Placental epithelial cell (primary cell): ENCODE measurements around the gene NAGPA. TPM values are rescaled to one million over a fixed set of nuclear protein-coding genes. Genes with fewer than 3 reads are reported as not detected.

ENCODE experiments used
- total RNA-seq: library from RNA; depleted of rRNA; stranded (reverse); fragments of >200 nt; gene quantifications from 2 replicates; pipeline ENCODE4 v1.2.3, GENCODE V29; 2012

The NAGPA gene
- total RNA-seq = 13.7 and 19.5 TPM in 2 replicates

GRCh38 chr16:5033256-5034166 is at the start of gene NAGPA:
Gene NAGPA (minus strand): TSS chr16:5033935. CDS start chr16:5033914, 21 bp downstream.

GRCh38 chr16:5071681-5072333 is 38.1 kb upstream of the NAGPA start, which contains the start of gene ALG1:
Gene ALG1 (plus strand): TSS chr16:5071843. CDS start chr16:5071850, 7 bp downstream.

GRCh38 chr16:5065813-5066212 is 32.1 kb upstream of the NAGPA start, which contains the start of gene C16orf89:
Gene C16orf89 (minus strand): TSS chr16:5065956. CDS start chr16:5065908, 48 bp downstream.

Other genes with a start within 250 kb of the NAGPA start
- gene SEPTIN12, start 245.6 kb downstream of the NAGPA start, total RNA-seq = not detected in 2 replicates
- gene SMIM22, start 238.6 kb downstream of the NAGPA start, total RNA-seq = not detected in 2 replicates
- 22.8 and 28.4 TPM in 2 replicates for gene ROGDI, start 231.3 kb downstream of the NAGPA start, total RNA-seq
- gene GLYR1, start 186.6 kb downstream of the NAGPA start, total RNA-seq = 35.7 and 45.7 TPM in 2 replicates
- gene UBN1, start 186.5 kb downstream of the NAGPA start, total RNA-seq = 32.8 and 46.7 TPM in 2 replicates
- 14.2 and 33.4 TPM in 2 replicates for gene PPL, start 96.8 kb downstream of the NAGPA start, total RNA-seq
- under 0.01 and 0.11 TPM in 2 replicates for gene SEC14L5, start 75.6 kb downstream of the NAGPA start, total RNA-seq
- gene C16orf89, start 32.0 kb upstream of the NAGPA start, total RNA-seq = not detected in 2 replicates
- 20.8 and 48.2 TPM in 2 replicates for gene ALG1, start 37.9 kb upstream of the NAGPA start, total RNA-seq
- 3.5 and 10.3 TPM in 2 replicates for gene EEF2KMT, start 63.9 kb upstream of the NAGPA start, total RNA-seq